WTC11 (cell line): ENCODE results near the gene LAMA2. TPM values are rescaled to one million over a fixed set of nuclear protein-coding genes. Genes with fewer than 3 reads are reported as not detected.

Experiments
- ATAC-seq: fragments of 200-7000 bp; cut with Tn5 transposase; 2 replicates; pipeline ENCODE4 v1.10.0; 2021; ENCODE audit warnings: mild to moderate bottlenecking, moderate library complexity
- CTCF ChIA-PET: fragments of 300-600 bp; sonication (Branson Sonifier 250); formaldehyde crosslinking; loops from one replicate; lab custom pipeline; 2021; ENCODE audit warnings: antibody characterized with exemption; lab: Charles Lee
- POLR2A ChIA-PET: fragments of 350-600 bp; sonication (Branson Sonifier 250); formaldehyde crosslinking; loops from one replicate; lab custom pipeline; 2021; ENCODE audit warnings: antibody characterized with exemption; lab: Charles Lee
- DNase-seq: peaks from one replicate; pipeline ENCODE4 v3.0.0; 2021; ENCODE audit warnings: low spot score
- H3K27ac Mint-ChIP-seq: 2 replicates; pipeline ENCODE4 v1.8.0; 2021; ENCODE audit warnings: mixed read lengths
- H3K27me3 Mint-ChIP-seq: 2 replicates; pipeline ENCODE4 v1.8.0; 2021; ENCODE audit warnings: low read depth, mild to moderate bottlenecking, moderate library complexity, mixed read lengths
- H3K36me3 Mint-ChIP-seq: 2 replicates; pipeline ENCODE4 v1.8.0; 2021; ENCODE audit warnings: mixed read lengths
- H3K4me1 Mint-ChIP-seq: 2 replicates; pipeline ENCODE4 v1.8.0; 2022; ENCODE audit warnings: mixed read lengths
- H3K4me3 Mint-ChIP-seq: 2 replicates; pipeline ENCODE4 v1.8.0; 2021; ENCODE audit warnings: mild to moderate bottlenecking, moderate library complexity, mixed read lengths
- H3K9me3 Mint-ChIP-seq: 2 replicates; pipeline ENCODE4 v1.8.0; 2021; ENCODE audit warnings: mixed read lengths
- ATF1 ChIP-seq: sonication (generic); formaldehyde crosslinking; IDR thresholded peaks from 2 replicates; pipeline ENCODE4 v1.8.1; 2023; ENCODE audit warnings: mild to moderate bottlenecking, moderate library complexity, missing genetic modification reagents
- FOXK1 ChIP-seq: sonication (generic); formaldehyde crosslinking; IDR thresholded peaks from 2 replicates; pipeline ENCODE4 v1.8.0; 2022; ENCODE audit warnings: mild to moderate bottlenecking, moderate library complexity, missing genetic modification reagents
- GRHL2 ChIP-seq: fragments of 250-450 bp; sonication (Bioruptor Pico); IDR thresholded peaks from 2 replicates; pipeline ENCODE4 v1.8.0; 2022; ENCODE audit warnings: mild to moderate bottlenecking, moderate library complexity; ENCODE audit not compliant: insufficient replicate concordance, severe bottlenecking
- HMGA2 ChIP-seq: fragments of 250-450 bp; sonication (Bioruptor Pico); IDR thresholded peaks from 2 replicates; pipeline ENCODE4 v1.4.0; 2021; ENCODE audit warnings: mild to moderate bottlenecking, moderate library complexity
- JUN ChIP-seq: sonication (generic); formaldehyde crosslinking; IDR thresholded peaks from 2 replicates; pipeline ENCODE4 v1.8.0; 2023; ENCODE audit warnings: mild to moderate bottlenecking, missing genetic modification reagents
- MXD4 ChIP-seq: fragments of 250-450 bp; sonication (Bioruptor Pico); IDR thresholded peaks from 2 replicates; pipeline ENCODE4 v1.8.0; 2021; ENCODE audit warnings: mild to moderate bottlenecking, moderate library complexity, borderline replicate concordance
- NR2C2 ChIP-seq: sonication (generic); formaldehyde crosslinking; IDR thresholded peaks from 2 replicates; pipeline ENCODE4 v1.8.0; 2022; ENCODE audit warnings: mild to moderate bottlenecking, missing genetic modification reagents
- SP1 ChIP-seq: sonication (generic); formaldehyde crosslinking; conservative IDR thresholded peaks from 2 replicates; pipeline ENCODE4 v1.8.1; 2022; ENCODE audit warnings: missing genetic modification reagents
- TCF7 ChIP-seq: sonication (generic); formaldehyde crosslinking; IDR thresholded peaks from 2 replicates; pipeline ENCODE4 v1.8.0; 2022; ENCODE audit warnings: mild to moderate bottlenecking, low read depth, missing genetic modification reagents, moderate library complexity
- TEAD4 ChIP-seq: sonication (generic); formaldehyde crosslinking; IDR thresholded peaks from 2 replicates; pipeline ENCODE4 v1.8.0; 2022; ENCODE audit warnings: mild to moderate bottlenecking, missing genetic modification reagents
- ZBTB21 ChIP-seq: sonication (generic); formaldehyde crosslinking; IDR thresholded peaks from 2 replicates; pipeline ENCODE4 v1.8.1; 2023; ENCODE audit warnings: mild to moderate bottlenecking, missing genetic modification reagents, borderline replicate concordance
- ZNF121 ChIP-seq: sonication (generic); formaldehyde crosslinking; IDR thresholded peaks from 2 replicates; pipeline ENCODE4 v1.8.0; 2023; ENCODE audit warnings: missing genetic modification reagents
- total RNA-seq: library from RNA; stranded (reverse); gene quantifications from 3 replicates; pipeline ENCODE4 v1.2.3, GENCODE V29; 2021
- TF ChIP-seq, protein P1 (sequence below): fragments of 250-450 bp; sonication (Bioruptor Pico); conservative IDR thresholded peaks from 2 replicates; pipeline ENCODE4 v1.9.0; 2021; ENCODE audit warnings: mild to moderate bottlenecking
- TF ChIP-seq, protein P2 (sequence below): sonication (generic); formaldehyde crosslinking; IDR thresholded peaks from 2 replicates; pipeline ENCODE4 v1.8.1; 2022; ENCODE audit warnings: low read depth, missing genetic modification reagents, borderline replicate concordance
- TF ChIP-seq, protein P3 (sequence below): sonication (generic); formaldehyde crosslinking; IDR thresholded peaks from 2 replicates; pipeline ENCODE4 v1.8.0; 2022; ENCODE audit warnings: missing genetic modification reagents
- TF ChIP-seq, protein P4 (sequence below): sonication (generic); formaldehyde crosslinking; IDR thresholded peaks from 2 replicates; pipeline ENCODE4 v1.8.0; 2022; ENCODE audit warnings: mild to moderate bottlenecking, missing genetic modification reagents
- TF ChIP-seq, protein P5 (sequence below): sonication (generic); formaldehyde crosslinking; IDR thresholded peaks from 2 replicates; pipeline ENCODE4 v1.8.1; 2023; ENCODE audit warnings: mild to moderate bottlenecking, missing genetic modification reagents, moderate library complexity
- TF ChIP-seq, protein P6 (sequence below): sonication (generic); formaldehyde crosslinking; IDR thresholded peaks from 2 replicates; pipeline ENCODE4 v1.8.0; 2023; ENCODE audit warnings: mild to moderate bottlenecking, missing genetic modification reagents
- TF ChIP-seq, protein P7 (sequence below): sonication (generic); formaldehyde crosslinking; IDR thresholded peaks from 2 replicates; pipeline ENCODE4 v1.8.1; 2023; ENCODE audit warnings: mild to moderate bottlenecking, missing genetic modification reagents, moderate library complexity

The LAMA2 gene
- total RNA-seq, 1 experiment from 2014 or later: 6.6 TPM

DNA sequence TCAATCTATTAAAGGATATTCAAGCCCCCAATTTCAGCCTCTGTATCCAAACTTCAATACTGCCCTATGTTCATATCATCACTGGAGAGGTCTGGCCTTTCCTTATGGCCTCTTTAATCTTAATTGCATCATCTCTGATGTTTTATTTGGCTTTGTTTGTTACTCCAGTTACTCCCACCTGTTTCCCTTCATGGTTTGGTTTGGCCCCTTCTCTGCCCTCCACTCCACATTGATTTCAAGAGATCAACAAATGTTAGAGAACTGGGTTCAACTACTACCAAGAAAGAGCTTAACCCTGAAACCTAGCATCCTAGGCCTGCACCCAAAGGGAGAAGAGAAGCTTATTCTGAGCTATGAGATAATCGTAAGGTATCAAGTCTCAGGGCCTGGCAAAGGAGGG is 221.6 kb downstream of the LAMA2 start:
- H3K4me1 Mint-ChIP-seq: peaks cover 24% of the 10 kb centered on the region
- no peaks in the 10 kb centered on the region for H3K27me3 Mint-ChIP-seq
- CTCF ChIA-PET: no interaction called here
- H3K9me3 Mint-ChIP-seq: no peaks in the 10 kb centered on the region
- no peaks in the 10 kb centered on the region for H3K36me3 Mint-ChIP-seq
- no peak overlapping the region for H3K4me3 Mint-ChIP-seq
- DNase-seq (no peak), ATAC-seq (no peak)
- no peak overlapping the region for H3K27ac Mint-ChIP-seq
- POLR2A ChIA-PET: no interaction called here
- TF ChIP-seq MXD4 (CRISPR knock-in tag): no peak

DNA sequence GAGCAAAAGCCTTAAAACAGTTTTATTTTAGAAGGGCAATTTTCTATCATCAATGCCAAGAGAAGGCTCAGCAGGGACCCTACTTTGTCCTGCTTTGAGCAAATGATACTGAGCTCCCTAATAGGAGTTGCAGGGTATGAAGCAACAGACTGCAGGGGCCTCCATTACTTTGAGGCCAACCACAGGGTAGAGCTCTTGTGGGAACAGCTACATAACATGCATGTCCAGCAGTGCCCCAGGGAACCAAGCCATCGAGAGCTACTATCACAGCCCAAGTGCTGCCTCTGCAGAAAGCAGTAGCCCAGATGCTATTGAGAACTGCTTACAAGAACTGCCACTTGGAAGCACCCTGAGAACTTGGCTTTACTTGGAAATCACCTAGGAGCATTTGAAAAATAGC is 222.1 kb downstream of the LAMA2 start:
- ATAC-seq (peak; percentile 76), DNase-seq (no peak)
- Mint-ChIP-seq H3K27ac (no peak overlapping the region), H3K4me1 (peaks cover 24% of the 10 kb centered on the region), H3K36me3 (no peaks in the 10 kb centered on the region), H3K27me3 (no peaks in the 10 kb centered on the region), H3K9me3 (no peaks in the 10 kb centered on the region), H3K4me3 (no peak overlapping the region)
- ChIA-PET CTCF (no interaction called here), POLR2A (no interaction called here)
- TF ChIP-seq, protein P1, sequence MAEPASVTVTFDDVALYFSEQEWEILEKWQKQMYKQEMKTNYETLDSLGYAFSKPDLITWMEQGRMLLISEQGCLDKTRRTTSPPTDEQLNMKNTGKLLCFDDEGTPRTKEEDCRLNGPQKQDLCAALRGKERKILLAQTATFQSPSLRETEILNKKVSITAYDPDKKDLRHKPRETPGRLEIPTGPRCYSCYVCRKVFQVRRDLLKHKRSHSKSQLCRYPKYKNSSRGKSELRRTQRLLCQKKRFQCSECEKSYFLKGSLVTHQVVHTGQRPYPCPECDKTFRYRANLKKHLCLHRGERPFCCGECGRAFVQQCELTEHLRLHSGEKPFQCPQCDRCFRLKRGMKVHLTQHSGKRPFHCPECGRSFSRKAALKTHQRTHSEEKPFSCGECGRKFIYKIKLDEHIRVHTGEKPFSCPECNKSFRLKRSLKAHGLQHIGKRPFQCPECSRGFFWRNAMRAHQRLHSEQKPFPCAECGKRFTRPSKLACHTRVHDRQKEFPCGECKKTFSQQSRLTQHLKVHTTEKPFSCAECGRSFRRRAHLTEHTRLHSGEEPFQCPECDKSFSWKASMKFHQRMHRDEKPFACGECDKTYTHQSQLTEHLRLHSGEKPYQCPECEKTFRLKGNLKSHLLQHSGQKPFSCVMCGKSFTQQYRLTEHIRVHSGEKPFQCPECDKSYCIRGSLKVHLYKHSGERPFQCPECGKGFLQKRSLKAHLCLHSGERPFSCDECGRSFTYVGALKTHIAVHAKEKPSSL (CRISPR knock-in tag): no peak
- TF ChIP-seq SP1 (CRISPR knock-in tag): no peak
- no peak for TF ChIP-seq TCF7 (CRISPR knock-in tag)
- TF ChIP-seq, protein P2, sequence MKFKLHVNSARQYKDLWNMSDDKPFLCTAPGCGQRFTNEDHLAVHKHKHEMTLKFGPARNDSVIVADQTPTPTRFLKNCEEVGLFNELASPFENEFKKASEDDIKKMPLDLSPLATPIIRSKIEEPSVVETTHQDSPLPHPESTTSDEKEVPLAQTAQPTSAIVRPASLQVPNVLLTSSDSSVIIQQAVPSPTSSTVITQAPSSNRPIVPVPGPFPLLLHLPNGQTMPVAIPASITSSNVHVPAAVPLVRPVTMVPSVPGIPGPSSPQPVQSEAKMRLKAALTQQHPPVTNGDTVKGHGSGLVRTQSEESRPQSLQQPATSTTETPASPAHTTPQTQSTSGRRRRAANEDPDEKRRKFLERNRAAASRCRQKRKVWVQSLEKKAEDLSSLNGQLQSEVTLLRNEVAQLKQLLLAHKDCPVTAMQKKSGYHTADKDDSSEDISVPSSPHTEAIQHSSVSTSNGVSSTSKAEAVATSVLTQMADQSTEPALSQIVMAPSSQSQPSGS (CRISPR knock-in tag): no peak
- no peak for TF ChIP-seq ZNF121 (CRISPR knock-in tag)
- TF ChIP-seq TEAD4 (CRISPR knock-in tag): no peak
- TF ChIP-seq, protein P3, sequence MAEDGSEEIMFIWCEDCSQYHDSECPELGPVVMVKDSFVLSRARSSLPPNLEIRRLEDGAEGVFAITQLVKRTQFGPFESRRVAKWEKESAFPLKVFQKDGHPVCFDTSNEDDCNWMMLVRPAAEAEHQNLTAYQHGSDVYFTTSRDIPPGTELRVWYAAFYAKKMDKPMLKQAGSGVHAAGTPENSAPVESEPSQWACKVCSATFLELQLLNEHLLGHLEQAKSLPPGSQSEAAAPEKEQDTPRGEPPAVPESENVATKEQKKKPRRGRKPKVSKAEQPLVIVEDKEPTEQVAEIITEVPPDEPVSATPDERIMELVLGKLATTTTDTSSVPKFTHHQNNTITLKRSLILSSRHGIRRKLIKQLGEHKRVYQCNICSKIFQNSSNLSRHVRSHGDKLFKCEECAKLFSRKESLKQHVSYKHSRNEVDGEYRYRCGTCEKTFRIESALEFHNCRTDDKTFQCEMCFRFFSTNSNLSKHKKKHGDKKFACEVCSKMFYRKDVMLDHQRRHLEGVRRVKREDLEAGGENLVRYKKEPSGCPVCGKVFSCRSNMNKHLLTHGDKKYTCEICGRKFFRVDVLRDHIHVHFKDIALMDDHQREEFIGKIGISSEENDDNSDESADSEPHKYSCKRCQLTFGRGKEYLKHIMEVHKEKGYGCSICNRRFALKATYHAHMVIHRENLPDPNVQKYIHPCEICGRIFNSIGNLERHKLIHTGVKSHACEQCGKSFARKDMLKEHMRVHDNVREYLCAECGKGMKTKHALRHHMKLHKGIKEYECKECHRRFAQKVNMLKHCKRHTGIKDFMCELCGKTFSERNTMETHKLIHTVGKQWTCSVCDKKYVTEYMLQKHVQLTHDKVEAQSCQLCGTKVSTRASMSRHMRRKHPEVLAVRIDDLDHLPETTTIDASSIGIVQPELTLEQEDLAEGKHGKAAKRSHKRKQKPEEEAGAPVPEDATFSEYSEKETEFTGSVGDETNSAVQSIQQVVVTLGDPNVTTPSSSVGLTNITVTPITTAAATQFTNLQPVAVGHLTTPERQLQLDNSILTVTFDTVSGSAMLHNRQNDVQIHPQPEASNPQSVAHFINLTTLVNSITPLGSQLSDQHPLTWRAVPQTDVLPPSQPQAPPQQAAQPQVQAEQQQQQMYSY: no peak
- TF ChIP-seq, protein P4, sequence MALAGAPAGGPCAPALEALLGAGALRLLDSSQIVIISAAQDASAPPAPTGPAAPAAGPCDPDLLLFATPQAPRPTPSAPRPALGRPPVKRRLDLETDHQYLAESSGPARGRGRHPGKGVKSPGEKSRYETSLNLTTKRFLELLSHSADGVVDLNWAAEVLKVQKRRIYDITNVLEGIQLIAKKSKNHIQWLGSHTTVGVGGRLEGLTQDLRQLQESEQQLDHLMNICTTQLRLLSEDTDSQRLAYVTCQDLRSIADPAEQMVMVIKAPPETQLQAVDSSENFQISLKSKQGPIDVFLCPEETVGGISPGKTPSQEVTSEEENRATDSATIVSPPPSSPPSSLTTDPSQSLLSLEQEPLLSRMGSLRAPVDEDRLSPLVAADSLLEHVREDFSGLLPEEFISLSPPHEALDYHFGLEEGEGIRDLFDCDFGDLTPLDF (CRISPR knock-in tag): no peak

DNA sequence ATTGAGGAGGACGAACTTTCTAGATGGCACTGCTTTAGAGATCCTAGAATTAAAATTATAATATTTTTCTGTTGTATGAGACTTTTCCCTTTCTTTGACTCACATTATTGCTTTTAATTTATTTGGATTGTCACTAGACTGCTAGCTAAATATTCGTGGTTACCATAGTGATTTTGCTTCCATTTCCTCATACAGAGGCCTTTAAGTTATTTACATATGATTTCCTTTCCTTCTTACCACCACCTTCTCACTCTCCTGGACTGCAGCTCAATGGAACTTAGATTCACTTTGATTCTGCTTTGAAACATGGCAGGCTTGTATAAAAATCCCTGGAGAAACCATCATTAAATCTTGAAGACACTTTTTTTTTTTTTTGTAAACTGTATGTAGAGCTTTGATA is 222.9 kb downstream of the LAMA2 start:
- no peak for ATAC-seq
- CTCF ChIA-PET: no interaction called here
- Mint-ChIP-seq H3K36me3 (no peaks in the 10 kb centered on the region), H3K27me3 (no peaks in the 10 kb centered on the region), H3K4me3 (no peak overlapping the region), H3K27ac (0 out of 2 replicates have a peak overlapping the region, but pooled peaks have one; percentile 40), H3K9me3 (no peaks in the 10 kb centered on the region), H3K4me1 (peaks cover 24% of the 10 kb centered on the region)
- POLR2A ChIA-PET: no interaction called here
- DNase-seq: no peak
- TF ChIP-seq, protein P5, sequence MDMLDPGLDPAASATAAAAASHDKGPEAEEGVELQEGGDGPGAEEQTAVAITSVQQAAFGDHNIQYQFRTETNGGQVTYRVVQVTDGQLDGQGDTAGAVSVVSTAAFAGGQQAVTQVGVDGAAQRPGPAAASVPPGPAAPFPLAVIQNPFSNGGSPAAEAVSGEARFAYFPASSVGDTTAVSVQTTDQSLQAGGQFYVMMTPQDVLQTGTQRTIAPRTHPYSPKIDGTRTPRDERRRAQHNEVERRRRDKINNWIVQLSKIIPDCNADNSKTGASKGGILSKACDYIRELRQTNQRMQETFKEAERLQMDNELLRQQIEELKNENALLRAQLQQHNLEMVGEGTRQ: no peak
- TF ChIP-seq GRHL2 (CRISPR knock-in tag) (no peak), ATF1 (CRISPR knock-in tag) (no peak), ZBTB21 (no peak), TEAD4 (CRISPR knock-in tag) (no peak), JUN (CRISPR knock-in tag) (no peak), NR2C2 (CRISPR knock-in tag) (no peak), HMGA2 (CRISPR knock-in tag) (no peak), FOXK1 (CRISPR knock-in tag) (no peak)
- TF ChIP-seq, protein P6, sequence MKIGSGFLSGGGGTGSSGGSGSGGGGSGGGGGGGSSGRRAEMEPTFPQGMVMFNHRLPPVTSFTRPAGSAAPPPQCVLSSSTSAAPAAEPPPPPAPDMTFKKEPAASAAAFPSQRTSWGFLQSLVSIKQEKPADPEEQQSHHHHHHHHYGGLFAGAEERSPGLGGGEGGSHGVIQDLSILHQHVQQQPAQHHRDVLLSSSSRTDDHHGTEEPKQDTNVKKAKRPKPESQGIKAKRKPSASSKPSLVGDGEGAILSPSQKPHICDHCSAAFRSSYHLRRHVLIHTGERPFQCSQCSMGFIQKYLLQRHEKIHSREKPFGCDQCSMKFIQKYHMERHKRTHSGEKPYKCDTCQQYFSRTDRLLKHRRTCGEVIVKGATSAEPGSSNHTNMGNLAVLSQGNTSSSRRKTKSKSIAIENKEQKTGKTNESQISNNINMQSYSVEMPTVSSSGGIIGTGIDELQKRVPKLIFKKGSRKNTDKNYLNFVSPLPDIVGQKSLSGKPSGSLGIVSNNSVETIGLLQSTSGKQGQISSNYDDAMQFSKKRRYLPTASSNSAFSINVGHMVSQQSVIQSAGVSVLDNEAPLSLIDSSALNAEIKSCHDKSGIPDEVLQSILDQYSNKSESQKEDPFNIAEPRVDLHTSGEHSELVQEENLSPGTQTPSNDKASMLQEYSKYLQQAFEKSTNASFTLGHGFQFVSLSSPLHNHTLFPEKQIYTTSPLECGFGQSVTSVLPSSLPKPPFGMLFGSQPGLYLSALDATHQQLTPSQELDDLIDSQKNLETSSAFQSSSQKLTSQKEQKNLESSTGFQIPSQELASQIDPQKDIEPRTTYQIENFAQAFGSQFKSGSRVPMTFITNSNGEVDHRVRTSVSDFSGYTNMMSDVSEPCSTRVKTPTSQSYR (CRISPR knock-in tag): no peak
- TF ChIP-seq, protein P7, sequence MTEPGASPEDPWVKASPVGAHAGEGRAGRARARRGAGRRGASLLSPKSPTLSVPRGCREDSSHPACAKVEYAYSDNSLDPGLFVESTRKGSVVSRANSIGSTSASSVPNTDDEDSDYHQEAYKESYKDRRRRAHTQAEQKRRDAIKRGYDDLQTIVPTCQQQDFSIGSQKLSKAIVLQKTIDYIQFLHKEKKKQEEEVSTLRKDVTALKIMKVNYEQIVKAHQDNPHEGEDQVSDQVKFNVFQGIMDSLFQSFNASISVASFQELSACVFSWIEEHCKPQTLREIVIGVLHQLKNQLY (CRISPR knock-in tag): no peak
